Activated T-cell treated with anti-CD3 and anti-CD28 coated beads, Interleukin-2, amount 50 U/mL, for 24 hours (primary cell): Measurements from ENCODE around the gene C6.
"Not testable (repeated sequence)": the region's sequence is repeated elsewhere in the genome, so short reads cannot be mapped to it uniquely, and the experiment has no call there.

Source experiments
- DNase-seq: peaks from one replicate; pipeline ENCODE4 v3.0.0-alpha.2; 2020
- H3K27ac Mint-ChIP-seq: 2 replicates; pipeline ENCODE4 v1.8.0; 2020; ENCODE audit warnings: mild to moderate bottlenecking, mixed read lengths
- H3K27me3 Mint-ChIP-seq: 2 replicates; pipeline ENCODE4 v1.8.0; 2020; ENCODE audit warnings: mixed read lengths
- H3K36me3 Mint-ChIP-seq: 2 replicates; pipeline ENCODE4 v1.8.0; 2020; ENCODE audit warnings: low read depth, mixed read lengths
- H3K4me1 Mint-ChIP-seq: 2 replicates; pipeline ENCODE4 v1.8.0; 2020; ENCODE audit warnings: low read depth, mixed read lengths
- H3K4me3 Mint-ChIP-seq: 2 replicates; pipeline ENCODE4 v1.8.0; 2020; ENCODE audit warnings: mild to moderate bottlenecking, moderate library complexity, mixed read lengths
- H3K9me3 Mint-ChIP-seq: 2 replicates; pipeline ENCODE4 v1.8.0; 2020; ENCODE audit warnings: mixed read lengths

C6 gene

DNA sequence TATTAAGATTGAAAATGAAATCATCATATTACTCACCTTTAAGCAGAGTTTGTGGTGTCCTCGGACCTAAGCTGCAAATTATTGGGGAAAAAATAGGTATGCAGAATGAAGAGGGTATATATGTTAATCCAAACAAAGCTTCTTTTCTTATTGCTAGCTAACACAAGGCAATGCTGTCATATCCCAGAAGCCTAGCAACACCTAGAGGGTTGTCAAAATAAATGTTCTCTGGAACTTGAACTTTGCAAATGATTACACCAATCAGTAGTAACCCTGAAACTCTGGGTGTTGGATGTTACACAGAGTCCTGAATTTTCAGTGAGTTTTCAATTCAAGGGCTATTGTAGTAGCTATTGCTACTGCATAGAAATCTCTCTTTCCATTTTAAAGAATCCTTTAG is at the start of gene C6:
C6 (minus strand) TSS at position 193 of the 400 bp plus-strand sequence. CDS start 10,302 bp downstream, outside the sequence.
- Mint-ChIP-seq H3K4me3 (no peak within 1 kb of the TSS), H3K4me1 (no peaks in the 10 kb centered on the region), H3K9me3 (no peaks in the 10 kb centered on the region), H3K36me3 (no peaks in the 10 kb centered on the region), H3K27ac (no peak within 1 kb of the TSS), H3K27me3 (no peaks in the 10 kb centered on the region)
- DNase-seq: no peak

DNA sequence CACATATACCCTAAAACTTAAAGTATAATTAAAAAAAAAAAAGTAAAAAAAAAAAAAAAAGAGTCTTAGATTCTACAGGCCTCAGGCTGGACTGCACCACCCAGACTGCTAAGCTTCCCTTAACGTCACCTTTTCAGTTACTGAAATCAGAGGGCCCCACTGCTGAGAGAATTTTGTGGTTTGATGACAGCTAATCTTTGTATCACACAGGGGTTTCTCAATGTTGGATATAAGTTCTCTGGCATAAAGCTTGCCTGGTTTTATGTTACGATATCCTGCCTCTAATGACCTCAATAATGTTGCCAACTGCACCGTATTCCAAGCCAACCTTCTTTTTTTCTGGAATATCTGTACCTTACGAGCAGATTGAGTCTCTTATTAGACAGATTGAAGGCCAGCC is 43.1 kb upstream of the C6 start:
- H3K9me3 Mint-ChIP-seq: peaks cover 3% of the 10 kb centered on the region
- H3K36me3 Mint-ChIP-seq: no peaks in the 10 kb centered on the region
- DNase-seq: no peak
- H3K27ac Mint-ChIP-seq: no peak overlapping the region
- H3K27me3 Mint-ChIP-seq: no peaks in the 10 kb centered on the region
- H3K4me3 Mint-ChIP-seq: no peak overlapping the region
- no peaks in the 10 kb centered on the region for H3K4me1 Mint-ChIP-seq

DNA sequence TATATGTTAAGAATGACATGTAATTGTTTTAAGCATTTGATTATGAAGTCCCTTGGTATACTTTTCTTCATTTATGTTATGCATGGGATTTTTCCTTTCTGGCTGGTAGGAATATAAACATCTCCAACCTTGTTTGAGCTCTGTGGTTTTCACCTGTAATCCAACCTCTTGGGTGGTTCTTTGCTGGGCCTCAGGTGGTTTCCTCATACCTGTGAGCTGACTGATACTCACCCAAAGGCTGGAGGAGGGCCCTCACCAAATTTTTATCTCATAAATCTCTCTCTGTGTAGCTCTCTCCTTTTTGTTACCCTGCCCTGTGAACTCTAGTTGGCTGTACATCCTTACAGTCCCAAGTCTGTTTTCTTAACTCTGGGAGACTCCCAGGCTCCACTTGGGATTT is 39.8 kb upstream of the C6 start:
- Mint-ChIP-seq H3K27me3 (no peaks in the 10 kb centered on the region), H3K9me3 (peaks cover 5% of the 10 kb centered on the region), H3K4me1 (no peaks in the 10 kb centered on the region), H3K4me3 (no peak overlapping the region), H3K27ac (no peak overlapping the region), H3K36me3 (no peaks in the 10 kb centered on the region)
- DNase-seq: no peak

DNA sequence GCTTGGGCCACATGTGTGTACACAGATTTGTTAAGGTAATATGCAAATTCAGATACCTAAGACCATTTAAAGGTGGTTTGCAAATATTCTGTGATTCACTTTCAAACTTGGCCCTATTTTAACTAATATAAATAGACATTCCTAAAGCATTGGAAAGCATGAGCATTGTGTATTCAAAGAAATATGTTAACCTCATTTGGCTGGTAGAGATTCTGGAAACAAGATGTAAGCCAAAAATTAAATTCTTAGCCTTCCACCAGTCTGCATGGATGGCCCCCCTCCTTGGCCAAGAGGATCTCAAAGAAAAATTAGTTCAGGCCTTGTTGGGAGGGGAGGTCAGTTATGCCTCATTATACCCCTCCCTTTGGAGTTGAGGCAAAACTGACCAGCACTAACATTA is 38.7 kb upstream of the C6 start:
- H3K36me3 Mint-ChIP-seq: no peaks in the 10 kb centered on the region

DNA sequence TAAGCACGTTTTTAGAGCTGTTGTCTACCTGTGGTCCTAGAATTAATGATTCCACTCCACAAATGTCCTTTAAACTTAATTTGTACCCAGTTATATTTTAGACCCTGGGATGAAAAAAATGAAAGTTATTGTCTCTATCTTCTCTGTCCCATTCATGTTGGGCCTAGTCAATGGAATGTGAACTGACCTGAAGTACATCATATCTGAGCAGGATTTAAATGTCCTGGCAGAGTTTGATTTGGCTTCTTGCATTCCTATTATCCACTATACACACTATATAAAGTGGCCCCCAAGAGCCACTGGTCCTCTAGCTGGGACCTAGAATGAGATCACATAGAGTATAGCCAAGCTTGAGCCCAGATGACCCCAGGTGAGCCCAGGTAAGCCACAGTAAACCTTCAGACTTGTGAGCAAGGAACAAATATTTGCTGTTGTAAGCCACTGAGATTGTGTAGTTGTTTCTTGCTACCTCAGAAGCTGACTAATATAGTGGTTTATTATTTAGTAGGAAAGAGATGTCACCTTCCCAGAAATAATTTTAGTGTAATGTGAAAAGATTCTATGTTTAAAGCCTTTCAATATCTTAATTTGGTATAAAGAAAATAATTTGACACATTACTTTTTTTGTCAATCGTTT is 37.1 kb upstream of the C6 start:
- Mint-ChIP-seq H3K4me3 (no peak overlapping the region), H3K27me3 (no peaks in the 10 kb centered on the region), H3K9me3 (peaks cover 4% of the 10 kb centered on the region), H3K36me3 (no peaks in the 10 kb centered on the region), H3K27ac (no peak overlapping the region), H3K4me1 (no peaks in the 10 kb centered on the region)
- no peak for DNase-seq

More for the DNA sequence above, 38.7 kb upstream of the C6 start:
- Mint-ChIP-seq H3K4me3 (no peak overlapping the region), H3K9me3 (peaks cover 6% of the 10 kb centered on the region), H3K27me3 (no peaks in the 10 kb centered on the region), H3K27ac (no peak overlapping the region), H3K4me1 (no peaks in the 10 kb centered on the region)
- no peak for DNase-seq

DNA sequence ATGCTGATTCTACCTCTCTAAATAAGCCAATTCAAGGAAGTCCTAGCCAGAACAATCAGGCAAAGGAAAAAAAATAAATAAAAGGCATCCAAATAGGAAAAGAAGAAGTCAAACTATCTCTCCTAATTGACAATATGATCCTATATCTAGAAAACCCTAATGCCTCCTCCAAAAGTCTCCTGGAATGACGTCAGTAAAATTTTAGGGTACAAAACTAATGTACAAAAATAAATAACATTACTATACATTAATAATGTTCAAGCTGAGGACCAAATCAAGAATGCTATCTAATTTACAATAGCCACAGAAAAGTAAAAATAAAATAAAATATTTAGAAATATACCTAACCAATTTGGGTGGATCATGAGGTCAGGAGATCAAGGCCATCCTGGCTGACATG is 33.8 kb upstream of the C6 start:
- Mint-ChIP-seq H3K27me3 (no peaks in the 10 kb centered on the region), H3K36me3 (no peaks in the 10 kb centered on the region), H3K4me3 (no peak overlapping the region), H3K27ac (no peak overlapping the region), H3K4me1 (no peaks in the 10 kb centered on the region), H3K9me3 (peaks cover 4% of the 10 kb centered on the region)
- no peak for DNase-seq

DNA sequence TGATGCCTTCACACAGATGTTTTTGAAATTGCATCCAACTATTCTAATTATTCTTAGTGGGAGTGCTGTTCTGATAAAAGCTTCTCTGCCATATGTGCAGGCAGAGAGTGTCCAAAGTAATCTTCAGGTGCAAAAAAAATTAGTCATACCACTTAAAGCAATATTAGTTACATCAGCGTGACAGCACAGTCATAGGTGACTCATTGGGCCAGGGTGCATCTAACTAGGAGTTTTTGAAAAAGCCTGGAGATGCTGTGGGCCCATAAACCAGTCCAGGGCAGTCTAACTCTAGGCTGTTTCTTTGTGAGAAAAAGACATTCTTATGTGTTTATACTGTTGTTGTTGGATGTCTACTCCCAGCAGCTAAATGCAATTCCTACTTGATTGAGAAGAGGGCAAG is 33.0 kb upstream of the C6 start:
- Mint-ChIP-seq H3K36me3 (no peaks in the 10 kb centered on the region), H3K4me3 (no peak overlapping the region), H3K4me1 (no peaks in the 10 kb centered on the region), H3K27ac (no peak overlapping the region), H3K9me3 (peaks cover 4% of the 10 kb centered on the region), H3K27me3 (no peaks in the 10 kb centered on the region)
- no peak for DNase-seq

DNA sequence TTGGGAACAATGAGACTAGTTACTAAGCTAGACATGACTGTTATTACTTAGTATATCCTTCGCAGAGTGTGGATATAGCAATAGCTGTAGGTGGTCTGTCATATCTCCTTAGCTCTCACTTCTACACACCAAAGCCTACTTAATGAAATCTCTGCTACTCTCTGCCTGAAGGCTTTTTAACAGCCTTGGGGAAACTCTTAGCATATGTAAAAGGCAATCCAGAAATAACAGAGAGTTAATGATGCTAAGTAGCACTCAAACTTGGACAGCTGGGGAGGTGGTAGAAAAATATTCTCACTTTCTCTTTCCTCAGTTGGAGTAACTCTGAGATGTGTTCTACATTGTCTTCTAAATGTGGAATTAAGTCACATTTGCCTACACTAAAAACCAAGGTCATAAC is 30.2 kb upstream of the C6 start:
- Mint-ChIP-seq H3K4me3 (no peak overlapping the region), H3K4me1 (no peaks in the 10 kb centered on the region), H3K36me3 (no peaks in the 10 kb centered on the region), H3K9me3 (peaks cover 8% of the 10 kb centered on the region), H3K27me3 (no peaks in the 10 kb centered on the region), H3K27ac (no peak overlapping the region)
- no peak for DNase-seq

DNA sequence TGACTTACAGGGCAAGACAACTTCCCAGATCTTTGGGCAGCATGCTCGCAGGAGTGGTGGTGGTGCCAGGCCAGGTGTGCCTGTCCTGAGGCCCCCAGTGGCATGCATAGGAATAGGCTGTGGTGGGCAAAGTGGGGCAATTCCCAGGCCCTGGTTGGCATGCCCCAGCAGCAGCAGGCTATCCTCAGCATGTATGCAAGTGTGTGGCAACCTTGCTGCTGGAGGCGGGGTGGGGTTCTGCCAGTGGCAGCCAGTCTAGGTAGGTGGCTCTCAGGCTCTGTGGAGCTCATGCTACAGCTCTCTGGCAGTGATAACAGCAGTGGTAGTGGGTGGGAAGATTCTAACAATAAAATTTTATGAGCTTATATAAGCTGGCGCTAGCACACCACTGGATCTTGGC is 27.7 kb upstream of the C6 start:
- H3K4me1 Mint-ChIP-seq: no peaks in the 10 kb centered on the region
- peaks cover 4% of the 10 kb centered on the region for H3K9me3 Mint-ChIP-seq
- no peak for DNase-seq
- H3K4me3 Mint-ChIP-seq: no peak overlapping the region
- H3K27ac Mint-ChIP-seq: no peak overlapping the region
- H3K27me3 Mint-ChIP-seq: no peaks in the 10 kb centered on the region
- H3K36me3 Mint-ChIP-seq: no peaks in the 10 kb centered on the region

DNA sequence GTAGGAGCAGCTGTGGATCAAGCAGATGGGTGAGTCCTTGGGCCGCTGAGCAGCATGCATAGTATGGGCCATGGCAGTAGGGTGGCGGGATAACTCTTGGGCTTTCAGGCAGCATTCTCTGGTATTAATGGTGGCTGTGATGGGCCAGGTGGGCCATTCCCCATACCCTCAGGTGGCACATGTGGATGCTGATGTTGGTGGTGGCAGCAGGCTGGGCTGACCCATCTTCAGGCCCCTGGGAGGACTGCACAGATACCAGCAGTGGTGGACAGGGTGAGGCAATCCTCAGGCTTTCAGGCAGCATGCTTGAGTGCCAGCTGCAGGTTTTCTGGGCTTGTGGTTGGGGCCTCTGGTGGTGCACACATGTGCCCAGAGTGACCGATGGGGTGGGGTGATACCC is 27.1 kb upstream of the C6 start:
- H3K36me3 Mint-ChIP-seq: no peaks in the 10 kb centered on the region
- H3K4me3 Mint-ChIP-seq: no peak overlapping the region
- no peak for DNase-seq
- no peak overlapping the region for H3K27ac Mint-ChIP-seq
- peaks cover 4% of the 10 kb centered on the region for H3K9me3 Mint-ChIP-seq
- H3K4me1 Mint-ChIP-seq: no peaks in the 10 kb centered on the region
- H3K27me3 Mint-ChIP-seq: no peaks in the 10 kb centered on the region

DNA sequence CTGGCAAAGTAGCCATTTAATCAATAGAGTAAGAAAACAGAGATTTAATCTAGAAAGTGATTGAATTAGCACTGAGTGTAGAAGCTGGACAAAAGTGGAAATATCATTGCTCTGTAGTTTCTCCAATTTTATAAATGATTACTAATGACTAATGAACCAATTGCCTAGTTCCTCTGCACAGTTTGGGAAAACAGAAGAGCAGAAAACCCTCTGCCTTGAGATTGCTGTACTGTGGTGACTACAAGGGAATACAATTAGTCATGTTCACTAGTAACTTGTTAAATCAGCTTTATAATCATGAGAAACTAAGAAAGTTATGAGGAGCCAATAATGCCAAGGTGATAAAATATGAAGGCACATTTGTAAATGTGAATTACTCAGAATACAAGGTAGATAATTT is 21.1 kb upstream of the C6 start:
- Mint-ChIP-seq H3K36me3 (no peaks in the 10 kb centered on the region), H3K27ac (no peak overlapping the region), H3K9me3 (peaks cover 14% of the 10 kb centered on the region), H3K27me3 (no peaks in the 10 kb centered on the region), H3K4me1 (no peaks in the 10 kb centered on the region), H3K4me3 (no peak overlapping the region)
- no peak for DNase-seq

DNA sequence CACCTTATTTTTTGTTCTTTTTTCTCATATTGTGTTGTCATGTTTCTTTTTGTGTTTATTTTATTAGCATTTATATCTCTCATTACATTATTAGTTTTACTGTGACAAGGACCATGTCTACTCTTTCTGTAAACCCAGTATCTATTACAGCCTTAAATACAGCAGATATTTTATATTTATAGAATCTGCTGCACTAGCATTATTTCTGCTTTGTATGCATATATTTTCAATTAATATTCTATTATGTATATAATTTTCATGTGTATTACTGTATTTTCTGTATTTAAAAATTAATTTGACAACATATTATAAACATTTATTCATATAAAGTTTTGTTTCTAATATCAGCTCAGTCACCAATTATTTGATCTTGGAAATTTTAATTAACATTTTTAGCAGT is 19.5 kb upstream of the C6 start:
- H3K9me3 Mint-ChIP-seq: peaks cover 24% of the 10 kb centered on the region
- no peak overlapping the region for H3K4me3 Mint-ChIP-seq
- no peak overlapping the region for H3K27ac Mint-ChIP-seq
- H3K4me1 Mint-ChIP-seq: no peaks in the 10 kb centered on the region
- no peak for DNase-seq
- no peaks in the 10 kb centered on the region for H3K27me3 Mint-ChIP-seq
- no peaks in the 10 kb centered on the region for H3K36me3 Mint-ChIP-seq

DNA sequence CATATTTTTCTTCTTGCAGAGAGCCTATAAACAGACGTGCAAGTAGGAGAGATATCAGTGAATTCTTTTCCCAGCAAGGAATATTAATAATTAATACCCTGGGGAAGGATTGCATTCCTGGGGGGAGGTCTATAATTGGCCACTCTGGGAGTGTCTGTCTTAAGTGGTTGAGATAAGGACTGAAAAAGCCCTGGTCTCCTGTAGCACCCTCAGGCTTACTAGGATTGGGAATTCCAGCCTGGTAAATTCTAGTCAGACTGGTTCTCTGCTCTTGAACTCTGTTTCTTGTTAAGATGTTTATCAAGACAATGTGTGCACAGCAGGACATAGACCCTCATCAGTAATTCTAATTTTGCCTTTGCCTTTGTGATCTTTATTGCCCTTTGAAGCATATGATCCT is 16.9 kb upstream of the C6 start:
- H3K9me3 Mint-ChIP-seq: peaks cover 32% of the 10 kb centered on the region
- not testable (repeated sequence) for DNase-seq, H3K4me3 Mint-ChIP-seq, H3K27me3 Mint-ChIP-seq, H3K4me1 Mint-ChIP-seq, H3K27ac Mint-ChIP-seq, H3K36me3 Mint-ChIP-seq

DNA sequence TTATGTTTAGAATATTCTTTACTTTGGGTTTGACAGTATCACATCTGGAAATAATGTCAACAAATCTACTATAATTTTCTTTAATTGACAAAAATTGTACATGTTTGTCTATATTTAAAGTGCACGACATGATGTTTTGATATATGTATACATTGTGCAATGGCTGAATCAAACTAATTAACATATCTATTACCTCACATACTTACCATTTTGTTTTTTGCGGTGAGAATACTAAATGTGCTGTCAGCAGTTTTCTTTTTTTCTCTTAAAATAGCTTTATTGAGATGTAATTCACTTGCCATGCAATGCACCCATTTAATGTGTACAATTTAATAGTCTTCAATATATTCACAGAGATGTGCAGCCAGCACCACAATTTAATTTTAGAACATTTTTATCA is 10.6 kb upstream of the C6 start:
- Mint-ChIP-seq H3K36me3 (no peaks in the 10 kb centered on the region), H3K9me3 (peaks cover 14% of the 10 kb centered on the region)

DNA sequence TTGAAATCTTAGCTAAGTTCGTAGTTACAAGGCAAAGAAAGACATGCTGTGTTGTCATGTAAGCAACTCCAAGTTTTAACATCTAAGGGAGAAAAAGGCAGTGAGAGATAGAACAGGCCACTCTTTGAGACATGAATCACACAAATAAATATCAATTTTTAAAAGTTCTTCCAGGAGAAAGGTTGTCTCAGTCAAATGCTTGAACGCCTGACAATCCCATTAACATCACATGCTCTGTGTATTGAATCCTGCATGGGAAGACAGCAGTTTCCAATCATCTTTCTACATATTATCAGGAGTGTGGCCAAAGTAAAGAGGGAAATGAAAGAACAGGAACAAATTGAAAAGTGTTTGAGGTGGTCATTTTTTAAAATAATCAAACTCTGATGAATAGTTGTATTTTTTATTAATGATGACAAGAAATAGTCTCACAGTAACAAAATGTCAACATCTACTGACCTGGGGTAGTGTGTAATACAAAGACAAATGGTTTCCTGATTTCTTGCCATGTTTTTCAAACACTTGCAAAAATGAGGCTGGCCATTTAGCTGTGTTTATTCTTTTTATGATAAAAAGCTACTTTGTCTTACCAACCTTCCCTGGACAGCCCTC is 6.4 kb upstream of the C6 start:
- H3K9me3 Mint-ChIP-seq: no peaks in the 10 kb centered on the region
- DNase-seq: no peak
- H3K4me1 Mint-ChIP-seq: no peaks in the 10 kb centered on the region
- H3K27ac Mint-ChIP-seq: no peak overlapping the region
- H3K27me3 Mint-ChIP-seq: no peaks in the 10 kb centered on the region
- H3K4me3 Mint-ChIP-seq: no peak overlapping the region
- H3K36me3 Mint-ChIP-seq: no peaks in the 10 kb centered on the region

More for the DNA sequence above, 10.6 kb upstream of the C6 start:
- Mint-ChIP-seq H3K27me3 (no peaks in the 10 kb centered on the region), H3K27ac (no peak overlapping the region), H3K4me3 (no peak overlapping the region), H3K4me1 (no peaks in the 10 kb centered on the region)
- no peak for DNase-seq
